ENCODE measurements around the gene BTRC.

DNA sequence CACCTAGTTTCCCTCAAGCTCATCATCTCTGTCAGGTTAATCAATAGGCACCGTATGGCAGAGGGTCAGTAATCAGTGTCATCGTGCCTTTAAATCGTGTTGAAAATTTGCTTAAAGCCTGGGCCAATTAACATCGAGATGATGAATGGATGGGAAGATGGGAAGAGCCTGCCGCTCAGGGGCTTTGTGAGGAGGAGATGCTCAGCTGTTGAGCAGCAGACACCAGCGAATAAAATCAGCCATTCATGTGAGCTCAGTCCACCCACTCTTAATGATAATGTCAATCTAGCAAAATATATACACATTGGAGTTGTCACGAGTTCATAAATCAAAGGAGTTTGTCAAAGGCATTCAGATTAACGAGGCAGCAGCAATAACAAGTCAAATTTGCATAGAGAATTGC, 97.7 kb downstream of the BTRC start:
- TF ChIP-seq NR3C1 (CRISPR knock-in tag; conservative IDR thresholded peaks at IDR 0.05; ENCODE audit: low read depth): no peak
- TF ChIP-seq E2F5 (CRISPR knock-in tag; IDR thresholded peaks at IDR 0.05): no peak
- no peak for TF ChIP-seq CTCF (IDR thresholded peaks at IDR 0.05)
